Activated gamma-delta T cell (primary cell): ENCODE data around the gene CRY2.

Source experiments
- DNase-seq: peaks from one replicate; lab custom pipeline; 2025; lab: John Stamatoyannopoulos, UW

The CRY2 gene

GRCh38 chr11:45930951-45931570 is 83.8 kb downstream of the CRY2 start:
- no peak for DNase-seq

- DNase-seq: no peak
Observed at GRCh38 chr11:45931739-45932138, 84.5 kb downstream of the CRY2 start.

GRCh38 chr11:45932217-45932616 is 84.9 kb downstream of the CRY2 start:
- no peak for DNase-seq
